ENCODE results near the gene RCE1. TPM values are rescaled to one million over a fixed set of nuclear protein-coding genes. Genes with fewer than 3 reads are reported as not detected.

Gene RCE1
- total RNA-seq, 1 experiment from 2014 or later, result 20.4 TPM

DNA sequence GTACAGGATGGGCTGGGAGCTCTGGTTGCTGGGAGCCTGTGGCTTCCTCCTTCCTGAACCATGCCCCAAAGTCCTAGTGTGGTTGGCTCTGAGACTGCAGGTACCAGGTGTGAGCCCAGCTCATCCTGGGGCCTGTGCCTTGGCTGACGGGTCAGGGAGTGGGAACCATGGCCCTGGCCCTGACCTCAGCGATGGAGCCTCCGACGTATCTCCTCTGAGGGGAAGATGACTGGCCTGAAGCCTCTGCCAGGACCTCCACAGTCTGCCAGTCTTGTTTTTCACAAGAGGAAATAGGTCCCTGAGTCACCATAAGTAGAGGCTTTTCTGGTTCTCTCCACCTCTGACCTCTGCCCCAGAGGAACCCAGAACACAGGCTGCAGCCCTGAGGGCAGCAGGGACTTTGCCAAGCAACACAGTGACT lies 3.4 kb downstream of the RCE1 start:
- no peak overlapping the region for H3K4me3 ChIP-seq (ENCODE audit: low read length)
- peaks cover 18% of the 10 kb centered on the region for H4K20me1 ChIP-seq (ENCODE audit: insufficient read depth, low read depth, low read length)
- H3K27me3 ChIP-seq (ENCODE audit: low read length), result no peaks in the 10 kb centered on the region
- H3K9me2 ChIP-seq (replicated peaks; ENCODE audit: insufficient read depth, low read length), result no peaks in the 10 kb centered on the region
- H3K4me2 ChIP-seq (ENCODE audit: low read depth, low read length, poor library complexity, severe bottlenecking), result no peak overlapping the region
- no peak for DNase-seq
- no peak overlapping the region for H3K27ac ChIP-seq (ENCODE audit: low read length)
- peaks cover 36% of the 10 kb centered on the region for H3K79me2 ChIP-seq (ENCODE audit: low read length)
- H3K36me3 ChIP-seq (ENCODE audit: insufficient read depth, low read length), result peaks cover 2% of the 10 kb centered on the region; the same call in 1 of the 2 replicates
- no peaks in the 10 kb centered on the region for H3K9me3 ChIP-seq (ENCODE audit: low read length)
- H3K9ac ChIP-seq (ENCODE audit: low read length), result no peak overlapping the region
- peaks cover 20% of the 10 kb centered on the region for H3K4me1 ChIP-seq (ENCODE audit: low read length)
- H2AFZ ChIP-seq (ENCODE audit: low read length), result no peak overlapping the region

DNA sequence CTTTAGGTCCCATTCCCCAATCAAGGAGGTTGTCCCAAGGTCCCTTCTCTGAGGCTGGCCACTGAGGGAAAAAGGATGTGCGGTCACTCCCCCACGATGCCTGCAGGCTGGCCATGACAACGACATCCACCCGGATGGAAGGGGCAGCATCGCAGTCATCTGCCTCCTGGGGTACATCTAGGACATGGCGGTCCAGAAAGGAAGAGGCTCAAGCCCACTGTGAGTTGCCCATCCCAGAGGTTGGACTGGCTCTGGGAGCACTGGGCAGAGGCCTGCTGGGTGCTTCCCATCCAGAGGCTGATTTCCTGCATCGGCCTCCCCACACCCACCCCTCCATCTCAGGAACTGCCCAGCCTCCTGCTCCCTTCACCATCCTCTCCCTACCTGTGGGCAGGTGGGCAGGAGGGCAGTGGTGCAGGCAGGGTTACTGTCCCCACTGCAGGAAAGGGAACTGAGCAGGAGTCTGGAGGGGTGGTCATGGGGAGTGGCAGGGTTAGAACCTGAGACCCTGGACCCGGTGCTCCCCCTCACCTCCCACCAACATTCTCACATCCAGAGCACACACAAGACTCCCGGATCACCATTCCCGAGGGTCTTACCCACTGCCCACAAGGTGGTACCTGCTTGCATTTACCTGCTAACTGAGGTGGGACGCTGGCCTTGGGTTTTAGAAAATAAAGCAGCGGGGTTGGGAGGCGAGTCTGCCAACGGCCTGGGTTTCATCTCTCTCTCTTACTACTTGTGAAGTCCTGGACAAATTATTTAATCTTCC lies 4.4 kb downstream of the RCE1 start:
- Histone ChIP-seq H3K27ac (ENCODE audit: low read length) (no peak overlapping the region), H3K4me1 (ENCODE audit: low read length) (peaks cover 22% of the 10 kb centered on the region), H3K9me2 (replicated peaks; ENCODE audit: insufficient read depth, low read length) (no peaks in the 10 kb centered on the region), H3K9ac (ENCODE audit: low read length) (no peak overlapping the region), H3K4me3 (ENCODE audit: low read length) (no peak overlapping the region), H3K9me3 (ENCODE audit: low read length) (no peaks in the 10 kb centered on the region), H3K27me3 (ENCODE audit: low read length) (no peaks in the 10 kb centered on the region), H2AFZ (ENCODE audit: low read length) (no peak overlapping the region), H3K4me2 (ENCODE audit: low read depth, low read length, poor library complexity, severe bottlenecking) (no peak overlapping the region), H4K20me1 (ENCODE audit: insufficient read depth, low read depth, low read length) (peaks cover 8% of the 10 kb centered on the region), H3K36me3 (ENCODE audit: insufficient read depth, low read length) (no peaks in the 10 kb centered on the region), H3K79me2 (ENCODE audit: low read length) (peaks cover 26% of the 10 kb centered on the region)
- no peak for DNase-seq

DNA sequence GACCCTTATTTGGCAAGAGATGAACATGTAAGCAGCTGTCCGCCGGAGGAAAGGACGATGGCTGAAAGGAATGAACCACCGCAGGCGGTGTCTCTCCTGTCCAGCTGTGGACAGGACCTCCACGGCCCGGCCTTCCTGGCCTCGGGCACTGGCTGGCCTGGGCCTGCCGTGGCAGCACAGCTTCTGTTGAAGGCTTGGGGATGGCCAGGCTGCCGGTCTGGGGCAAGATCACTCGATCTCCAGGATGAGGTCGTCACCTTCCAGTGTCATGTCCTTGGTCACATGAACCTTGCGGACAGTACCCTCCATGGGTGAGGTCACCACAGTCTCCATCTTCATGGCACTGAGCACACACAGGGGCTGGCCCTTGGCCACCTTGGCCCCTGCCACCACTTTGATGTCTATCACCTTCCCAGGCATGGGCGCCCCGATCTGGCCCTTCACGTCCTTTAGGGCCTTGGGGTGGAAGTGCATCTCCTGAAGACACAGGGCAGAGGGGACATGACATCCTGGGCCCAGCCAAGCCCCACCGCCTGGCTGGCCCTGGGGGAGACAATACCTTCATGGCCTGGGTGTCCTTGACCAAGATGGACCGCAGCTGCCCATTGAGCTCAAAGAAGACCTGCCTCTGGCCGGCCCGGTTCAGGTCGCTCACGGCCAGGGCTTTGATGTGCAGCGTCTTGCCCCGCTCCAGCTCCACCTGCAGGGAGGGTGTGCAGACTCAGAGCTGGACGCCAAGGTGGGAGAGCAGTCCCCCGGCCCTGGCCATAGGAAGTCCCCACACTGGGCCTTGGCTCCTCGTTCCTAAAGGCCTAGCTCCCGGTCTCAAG lies 5.6 kb downstream of the RCE1 start:
- Histone ChIP-seq H3K9me2 (replicated peaks; ENCODE audit: insufficient read depth, low read length) (no peaks in the 10 kb centered on the region), H3K36me3 (ENCODE audit: insufficient read depth, low read length) (no peaks in the 10 kb centered on the region), H3K9me3 (ENCODE audit: low read length) (no peaks in the 10 kb centered on the region), H3K9ac (ENCODE audit: low read length) (no peak overlapping the region), H3K4me1 (ENCODE audit: low read length) (peaks cover 21% of the 10 kb centered on the region), H3K79me2 (ENCODE audit: low read length) (peaks cover 15% of the 10 kb centered on the region), H3K27me3 (ENCODE audit: low read length) (no peaks in the 10 kb centered on the region), H4K20me1 (ENCODE audit: insufficient read depth, low read depth, low read length) (peaks cover 5% of the 10 kb centered on the region), H2AFZ (ENCODE audit: low read length) (no peak overlapping the region), H3K4me3 (ENCODE audit: low read length) (no peak overlapping the region), H3K27ac (ENCODE audit: low read length) (no peak overlapping the region), H3K4me2 (ENCODE audit: low read depth, low read length, poor library complexity, severe bottlenecking) (no peak overlapping the region)
- no peak for DNase-seq

- Histone ChIP-seq H3K9ac (ENCODE audit: low read length) (no peak overlapping the region), H2AFZ (ENCODE audit: low read length) (no peak overlapping the region), H3K4me1 (ENCODE audit: low read length) (peaks cover 13% of the 10 kb centered on the region), H3K27ac (ENCODE audit: low read length) (no peak overlapping the region), H3K79me2 (ENCODE audit: low read length) (peaks cover 7% of the 10 kb centered on the region), H3K9me3 (ENCODE audit: low read length) (no peaks in the 10 kb centered on the region), H3K9me2 (replicated peaks; ENCODE audit: insufficient read depth, low read length) (no peaks in the 10 kb centered on the region), H3K27me3 (ENCODE audit: low read length) (no peaks in the 10 kb centered on the region), H3K36me3 (ENCODE audit: insufficient read depth, low read length) (no peaks in the 10 kb centered on the region), H3K4me2 (ENCODE audit: low read depth, low read length, poor library complexity, severe bottlenecking) (no peak overlapping the region), H4K20me1 (ENCODE audit: insufficient read depth, low read depth, low read length) (no peaks in the 10 kb centered on the region), H3K4me3 (ENCODE audit: low read length) (no peak overlapping the region)
- no peak for DNase-seq
Measured at GRCh38 chr11:66849501-66850234, 6.4 kb downstream of the RCE1 start.

GRCh38 chr11:66850235-66850587 lies 7.0 kb downstream of the RCE1 start:
- no peak overlapping the region for H3K4me2 ChIP-seq (ENCODE audit: low read depth, low read length, poor library complexity, severe bottlenecking)
- H4K20me1 ChIP-seq (ENCODE audit: insufficient read depth, low read depth, low read length), result no peaks in the 10 kb centered on the region
- peaks cover 10% of the 10 kb centered on the region for H3K4me1 ChIP-seq (ENCODE audit: low read length)
- H3K9ac ChIP-seq (ENCODE audit: low read length), result no peak overlapping the region
- no peak overlapping the region for H3K4me3 ChIP-seq (ENCODE audit: low read length)
- no peak for DNase-seq
- no peaks in the 10 kb centered on the region for H3K9me3 ChIP-seq (ENCODE audit: low read length)
- H3K36me3 ChIP-seq (ENCODE audit: insufficient read depth, low read length), result no peaks in the 10 kb centered on the region
- no peaks in the 10 kb centered on the region for H3K27me3 ChIP-seq (ENCODE audit: low read length)
- no peaks in the 10 kb centered on the region for H3K9me2 ChIP-seq (replicated peaks; ENCODE audit: insufficient read depth, low read length)
- H3K27ac ChIP-seq (ENCODE audit: low read length), result no peak overlapping the region
- H3K79me2 ChIP-seq (ENCODE audit: low read length), result peaks cover 2% of the 10 kb centered on the region
- H2AFZ ChIP-seq (ENCODE audit: low read length), result no peak overlapping the region

DNA sequence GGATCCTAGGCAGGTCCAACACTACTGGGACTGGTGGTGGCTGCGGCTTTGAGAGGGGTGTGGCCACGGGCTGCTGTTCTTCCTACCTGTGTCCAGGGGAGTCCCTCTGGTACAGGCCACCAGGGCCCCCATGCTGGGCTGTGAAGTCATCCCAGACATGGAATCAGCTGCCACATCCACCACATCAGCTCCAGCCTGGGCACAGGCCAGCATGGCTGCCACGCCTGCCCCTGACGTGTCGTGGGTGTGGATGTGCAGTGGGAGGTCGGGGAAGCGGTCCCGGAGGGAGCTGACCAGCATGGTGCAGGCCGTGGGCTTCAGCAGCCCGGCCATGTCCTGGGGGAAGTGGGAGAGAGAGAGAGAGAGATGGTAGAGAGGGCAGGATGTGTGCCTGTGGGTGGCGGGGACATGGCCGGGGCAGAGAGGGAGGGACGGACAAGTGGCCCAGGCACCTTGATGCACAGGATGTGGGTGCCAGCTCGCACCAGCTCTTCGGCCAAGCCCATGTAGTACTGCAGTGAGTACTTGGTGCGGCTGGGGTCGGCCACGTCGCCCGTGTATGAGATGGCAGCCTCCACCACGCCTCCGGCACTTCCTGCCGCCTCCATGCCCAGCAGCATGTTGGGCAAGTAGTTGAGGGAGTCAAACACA lies 7.5 kb downstream of the RCE1 start:
- Histone ChIP-seq H3K27ac (ENCODE audit: low read length) (no peak overlapping the region), H3K36me3 (ENCODE audit: insufficient read depth, low read length) (no peaks in the 10 kb centered on the region), H3K27me3 (ENCODE audit: low read length) (no peaks in the 10 kb centered on the region), H2AFZ (ENCODE audit: low read length) (no peak overlapping the region), H3K4me3 (ENCODE audit: low read length) (no peak overlapping the region), H3K9me3 (ENCODE audit: low read length) (no peaks in the 10 kb centered on the region), H3K9ac (ENCODE audit: low read length) (no peak overlapping the region), H3K9me2 (replicated peaks; ENCODE audit: insufficient read depth, low read length) (no peaks in the 10 kb centered on the region), H4K20me1 (ENCODE audit: insufficient read depth, low read depth, low read length) (no peaks in the 10 kb centered on the region), H3K79me2 (ENCODE audit: low read length) (no peaks in the 10 kb centered on the region), H3K4me2 (ENCODE audit: low read depth, low read length, poor library complexity, severe bottlenecking) (no peak overlapping the region), H3K4me1 (ENCODE audit: low read length) (peaks cover 15% of the 10 kb centered on the region)
- no peak for DNase-seq

GRCh38 chr11:66851239-66851596 lies 8.0 kb downstream of the RCE1 start:
- Histone ChIP-seq H3K4me1 (ENCODE audit: low read length) (peaks cover 18% of the 10 kb centered on the region), H3K36me3 (ENCODE audit: insufficient read depth, low read length) (no peaks in the 10 kb centered on the region), H3K27me3 (ENCODE audit: low read length) (no peaks in the 10 kb centered on the region), H3K27ac (ENCODE audit: low read length) (no peak overlapping the region), H2AFZ (ENCODE audit: low read length) (no peak overlapping the region), H3K9ac (ENCODE audit: low read length) (no peak overlapping the region), H4K20me1 (ENCODE audit: insufficient read depth, low read depth, low read length) (no peaks in the 10 kb centered on the region), H3K4me2 (ENCODE audit: low read depth, low read length, poor library complexity, severe bottlenecking) (no peak overlapping the region), H3K9me3 (ENCODE audit: low read length) (no peaks in the 10 kb centered on the region), H3K9me2 (replicated peaks; ENCODE audit: insufficient read depth, low read length) (no peaks in the 10 kb centered on the region), H3K4me3 (ENCODE audit: low read length) (no peak overlapping the region), H3K79me2 (ENCODE audit: low read length) (no peaks in the 10 kb centered on the region)
- DNase-seq, result no peak
